GM11168 (cell line): Measurements from ENCODE around the gene KIDINS220.

Source experiments
- in situ Hi-C: fragments of 300-500 bp; cut with MboI; formaldehyde crosslinking; loops from one replicate; pipeline ENCODE4 v1.12.0; 2022; ENCODE audit warnings: low sequenced_read_pairs; ENCODE audit not compliant: unreplicated experiment

Gene KIDINS220

DNA sequence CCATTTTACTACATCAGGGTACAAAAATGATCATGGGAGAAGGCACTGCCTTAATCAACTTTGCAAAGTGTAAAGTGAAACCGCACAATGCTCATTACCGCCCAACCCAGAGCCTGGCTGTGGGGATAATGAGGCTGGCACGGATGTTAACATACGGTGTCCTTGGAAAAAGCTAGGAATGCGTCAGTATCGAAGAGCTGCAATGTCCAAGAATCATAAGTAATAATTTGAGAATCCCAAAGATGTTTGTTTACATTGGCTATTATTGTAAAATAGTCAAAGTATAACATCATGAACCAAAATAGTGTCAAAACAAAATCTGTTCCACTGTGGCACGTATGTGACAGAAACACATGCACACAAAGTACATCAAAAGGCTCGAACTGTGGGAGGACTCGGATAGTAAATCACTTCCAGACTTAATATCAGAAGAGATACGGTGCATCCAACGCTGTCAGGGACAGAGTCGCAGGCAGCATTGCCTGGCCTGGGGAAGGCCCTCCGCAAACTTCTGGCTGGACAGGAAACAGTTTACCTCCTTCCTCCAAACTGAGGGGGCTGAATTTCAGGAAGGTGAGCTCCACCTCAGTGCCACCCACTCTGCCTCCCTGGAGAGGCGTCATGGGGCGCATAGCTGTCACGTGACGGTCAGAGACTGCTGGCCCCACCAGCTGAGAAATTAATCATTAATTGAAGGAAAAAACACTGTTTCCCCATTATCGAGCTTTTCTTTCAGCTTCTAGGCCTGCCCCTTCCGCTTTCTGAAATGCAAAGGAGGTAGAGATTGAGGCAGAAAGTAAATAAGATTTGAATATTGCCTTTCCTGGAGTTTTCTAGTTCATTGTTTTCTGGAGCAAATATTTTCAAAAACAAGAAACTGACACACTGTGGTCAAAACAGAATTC is 157.3 kb downstream of the KIDINS220 start:
- in situ Hi-C loops, result loop anchor here (10.0 to 25.0 kb wide), 4 partner anchors 368 to 1255 kb away; no protein-coding TSS in a partner anchor

GRCh38 chr2:8679567-8679826 is 157.9 kb downstream of the KIDINS220 start:
- in situ Hi-C loops, result loop anchor here (25.0 kb wide), 1 partner anchor 367 kb away; no protein-coding TSS in a partner anchor
